SK-N-SH (cell line): ENCODE data around the gene CLEC16A.

Experiments used
- CTCF ChIP-seq: fragments of 200-600 bp; sonication (generic); IDR thresholded peaks from 2 replicates; pipeline ENCODE4 v1.6.1; 2017; ENCODE audit warnings: antibody characterized with exemption, mild to moderate bottlenecking, moderate library complexity
- FOXM1 ChIP-seq: IDR thresholded peaks from 2 replicates; pipeline ENCODE4 v1.4.0; 2012; ENCODE audit warnings: low read depth, mild to moderate bottlenecking
- NRF1 ChIP-seq: IDR thresholded peaks from 2 replicates; pipeline ENCODE4 v1.6.1; 2012; ENCODE audit warnings: low read depth, mild to moderate bottlenecking, low read length
- PBX3 ChIP-seq: IDR thresholded peaks from 2 replicates; pipeline ENCODE4; 2012
- RAD21 ChIP-seq: IDR thresholded peaks from 2 replicates; pipeline ENCODE4 v1.6.1; 2012; ENCODE audit warnings: mild to moderate bottlenecking, low read length
- REST ChIP-seq: IDR thresholded peaks from 2 replicates; pipeline ENCODE4 v1.6.1; 2012; ENCODE audit warnings: mild to moderate bottlenecking, low read depth, low read length, moderate library complexity

- TF ChIP-seq REST (no peak), CTCF (no peak), NRF1 (no peak), PBX3 (no peak), RAD21 (no peak), FOXM1 (no peak)
Measured at GRCh38 chr16:11001611-11002010, 57.2 kb downstream of the CLEC16A start.
